Stimulated activated CD4-positive, alpha-beta T cell treated with anti-CD3 and anti-CD28 coated beads, Interleukin-2, amount 100 ng/mL, for 4 hours (primary cell): Measurements from ENCODE around the gene RECK.
A peak's percentile ranks its signal among the peaks of the same experiment; 100 is the strongest.

Experiments
- DNase-seq: peaks from one replicate; pipeline ENCODE4 v3.0.0-alpha.2; 2020; ENCODE audit warnings: low read depth

RECK gene

GRCh38 chr9:36140086-36141084 lies 103.7 kb downstream of the RECK start:
- no peak for DNase-seq

GRCh38 chr9:36141288-36141687 lies 104.6 kb downstream of the RECK start:
- no peak for DNase-seq

- DNase-seq = no peak
Observed at GRCh38 chr9:36141761-36142160, 105.0 kb downstream of the RECK start.

GRCh38 chr9:36142510-36143244 lies 106.0 kb downstream of the RECK start:
- no peak for DNase-seq

GRCh38 chr9:36143245-36143641 lies 106.5 kb downstream of the RECK start:
- no peak for DNase-seq

GRCh38 chr9:36144309-36145232 lies 107.9 kb downstream of the RECK start:
- DNase-seq = no peak

GRCh38 chr9:36145970-36146369 lies 109.3 kb downstream of the RECK start:
- DNase-seq = no peak

- DNase-seq = no peak
Observed at GRCh38 chr9:36146651-36147050, 109.9 kb downstream of the RECK start.

GRCh38 chr9:36147441-36148175 lies 110.9 kb downstream of the RECK start:
- DNase-seq = no peak

GRCh38 chr9:36148311-36149051 lies 111.8 kb downstream of the RECK start:
- no peak for DNase-seq

- no peak for DNase-seq
Observed at GRCh38 chr9:36149197-36149596, 112.5 kb downstream of the RECK start.

- no peak for DNase-seq
Observed at GRCh38 chr9:36150574-36151315, 114.0 kb downstream of the RECK start.

- peak; percentile 85 for DNase-seq
Observed at GRCh38 chr9:36151316-36152210, 114.8 kb downstream of the RECK start.

- no peak for DNase-seq
Observed at GRCh38 chr9:36152741-36153438, 116.2 kb downstream of the RECK start.

GRCh38 chr9:36153746-36154145 lies 117.0 kb downstream of the RECK start:
- DNase-seq = no peak

GRCh38 chr9:36154331-36154952 lies 117.7 kb downstream of the RECK start:
- DNase-seq = no peak

GRCh38 chr9:36156116-36156515 lies 119.4 kb downstream of the RECK start:
- no peak for DNase-seq

- no peak for DNase-seq
Observed at GRCh38 chr9:36158122-36158521, 121.4 kb downstream of the RECK start.
